HTERT RPE-1 (cell line): ENCODE results near the gene MCCD1.
"Not testable (repeated sequence)": the region's sequence is repeated elsewhere in the genome, so short reads cannot be mapped to it uniquely, and the experiment has no call there.

Experiments
- in situ Hi-C: fragments of 300-500 bp; cut with MboI; formaldehyde crosslinking; loops from 4 replicates; pipeline ENCODE4 v1.14.3; 2020; ENCODE audit warnings: low sequenced_read_pairs

Gene MCCD1

GRCh38 chr6:31528821-31529328, at the start of gene MCCD1:
TSS of gene MCCD1 (plus strand) at chr6:31528962. CDS start at chr6:31529015, 53 bp downstream.
- in situ Hi-C loops = no loop called here

GRCh38 chr6:31479151-31479932, 49.4 kb upstream of the MCCD1 start:
- in situ Hi-C loops = no loop called here

DNA sequence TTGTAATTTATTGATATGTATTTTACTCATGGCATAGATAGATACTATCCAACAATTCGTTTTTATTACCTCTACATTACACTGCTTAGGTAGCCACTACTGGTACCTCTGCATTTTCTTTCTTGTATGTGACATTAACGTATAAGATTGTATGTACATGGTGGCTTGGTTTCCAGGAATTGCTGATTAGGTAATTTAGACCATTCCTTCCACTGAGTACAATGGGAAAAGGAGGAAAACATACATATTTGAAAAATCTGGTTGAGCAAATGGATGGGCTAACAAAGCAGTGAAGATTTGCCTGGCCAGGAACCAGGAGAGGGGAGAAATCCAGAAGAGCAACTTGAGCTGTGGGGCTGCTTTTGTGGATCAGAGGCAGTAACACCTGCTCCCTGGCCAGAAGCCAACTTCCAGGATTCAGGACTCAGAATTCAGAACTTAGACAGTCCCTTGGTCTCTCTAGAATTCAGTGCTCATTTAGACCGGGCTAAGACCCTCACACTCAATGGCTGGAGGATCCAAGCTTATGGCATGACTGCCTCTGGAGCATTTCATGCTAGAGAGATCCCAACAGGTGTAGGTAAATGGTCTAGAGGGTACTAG, 48.7 kb upstream of the MCCD1 start:
- in situ Hi-C loops = no loop called here

- in situ Hi-C loops = no loop called here
Observed at GRCh38 chr6:31480574-31480973, 48.2 kb upstream of the MCCD1 start.

DNA sequence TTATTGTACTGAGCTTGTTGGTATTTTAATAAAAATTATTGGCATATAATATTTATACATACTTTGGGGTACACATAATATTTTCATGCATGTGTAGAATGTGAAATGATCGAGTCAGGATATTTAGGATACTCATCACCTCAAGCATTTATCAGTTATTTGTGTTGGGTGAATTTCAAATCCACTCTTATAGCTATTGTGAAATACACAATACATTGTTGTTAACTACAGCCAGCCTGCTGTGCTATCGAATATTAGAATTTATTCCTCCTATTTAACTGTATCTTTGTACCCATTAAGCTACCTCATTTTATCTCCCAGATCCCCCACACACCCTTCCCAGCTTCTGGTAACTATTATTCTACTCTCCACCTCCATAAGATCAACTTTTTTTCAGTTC, 45.4 kb upstream of the MCCD1 start:
- in situ Hi-C loops = no loop called here

- in situ Hi-C loops = no loop called here
Observed at GRCh38 chr6:31485055-31485454, 43.7 kb upstream of the MCCD1 start.

- in situ Hi-C loops = not testable (repeated sequence)
Observed at GRCh38 chr6:31486065-31486837, 42.5 kb upstream of the MCCD1 start.

DNA sequence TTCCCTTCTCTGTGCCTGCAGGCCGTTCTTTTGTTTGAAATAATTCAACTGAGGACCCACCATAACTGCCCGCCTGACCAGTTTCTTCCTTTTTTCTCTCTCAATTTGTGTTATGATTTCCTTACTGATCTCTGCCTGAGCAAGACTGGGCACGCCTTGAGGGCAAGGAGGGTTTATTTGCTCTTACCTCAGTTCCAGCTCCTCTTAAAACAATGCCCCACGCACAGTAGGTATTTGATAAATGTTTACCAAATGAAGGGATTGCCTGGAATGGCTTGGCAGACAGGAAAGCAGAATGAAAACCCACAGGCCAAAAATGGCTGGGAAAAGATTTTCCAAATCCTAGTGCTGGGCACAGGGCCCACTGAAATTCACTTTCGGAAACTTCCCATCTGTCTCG, 41.1 kb upstream of the MCCD1 start:
- in situ Hi-C loops = not testable (repeated sequence)

GRCh38 chr6:31489086-31489485, 39.7 kb upstream of the MCCD1 start:
- in situ Hi-C loops = no loop called here

DNA sequence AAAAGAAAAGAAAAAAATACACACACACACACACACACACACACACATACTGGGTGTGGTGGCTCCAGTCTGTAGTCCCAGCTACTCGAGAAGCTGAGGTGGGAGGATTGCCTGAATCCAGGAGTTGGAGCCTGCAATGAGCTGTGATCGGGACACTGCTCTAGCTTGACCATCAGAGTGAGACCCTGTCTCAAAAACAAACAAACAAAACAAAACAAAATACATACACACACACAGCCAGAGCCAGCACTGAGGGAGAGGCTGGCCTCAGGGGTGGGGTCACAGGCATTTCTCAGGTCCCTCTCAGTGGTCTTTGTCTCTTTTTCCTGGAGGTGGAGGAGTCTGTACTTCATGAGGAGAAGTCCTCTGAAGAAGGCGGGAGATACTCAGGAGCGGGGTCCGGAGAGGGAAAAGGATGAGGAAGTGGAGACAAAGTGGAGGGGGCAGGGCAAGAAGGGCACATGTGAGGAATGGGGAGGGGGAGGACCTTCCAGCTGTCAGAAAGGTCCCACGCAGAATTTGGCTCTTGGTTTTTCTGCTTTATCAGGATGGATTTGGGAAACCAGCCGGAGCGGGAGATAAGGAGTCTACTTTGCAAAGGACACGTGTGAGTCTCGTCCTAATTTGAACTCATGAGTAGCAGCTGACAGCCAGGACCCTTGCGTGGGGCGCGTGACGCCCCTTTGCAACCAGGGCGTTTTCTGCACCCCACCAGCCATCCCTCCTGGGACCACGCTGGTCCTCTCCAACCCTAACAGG, 38.5 kb upstream of the MCCD1 start:
- in situ Hi-C loops = no loop called here

- in situ Hi-C loops = not testable (repeated sequence)
Observed at GRCh38 chr6:31493550-31493874, 35.2 kb upstream of the MCCD1 start.

DNA sequence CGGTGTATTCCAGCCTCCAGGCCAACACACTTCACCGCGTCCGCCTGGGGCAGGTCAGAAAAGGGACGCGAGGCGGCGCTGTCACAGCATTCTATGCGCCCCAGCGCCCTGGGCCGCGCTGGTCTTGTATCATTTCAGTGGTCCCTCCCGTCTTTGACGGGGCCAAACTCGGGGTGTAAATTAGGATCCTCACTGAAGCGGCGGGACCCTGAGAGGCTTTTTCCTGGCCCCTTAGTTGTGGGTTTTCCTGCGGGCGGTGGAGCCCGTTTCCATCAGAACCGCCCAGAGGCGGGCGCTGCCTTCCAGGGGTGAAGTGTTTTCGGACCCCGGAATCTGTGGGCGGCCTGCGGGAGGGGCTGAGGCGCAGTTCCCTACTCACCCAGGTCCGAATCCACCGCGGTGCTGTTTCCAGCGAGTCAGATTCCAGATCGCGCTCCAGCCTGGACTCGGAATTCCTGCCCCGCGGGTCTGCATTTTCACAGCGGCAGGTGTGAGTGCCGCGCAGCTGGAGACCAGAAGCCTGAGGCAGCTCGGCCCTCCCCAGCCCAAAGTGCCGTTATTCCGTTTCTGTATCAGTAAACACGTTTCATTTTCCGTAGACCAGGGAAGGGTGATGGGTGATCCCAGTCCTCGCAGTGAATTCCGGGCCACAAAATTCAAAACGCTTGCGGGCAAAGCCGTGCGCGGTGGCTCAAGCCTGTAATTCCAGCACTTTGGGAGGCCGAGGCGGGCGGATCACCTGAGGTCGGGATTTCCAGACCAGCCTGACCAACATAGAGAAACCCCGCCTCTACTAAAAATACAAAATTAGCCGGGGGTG, 34.7 kb upstream of the MCCD1 start:
- in situ Hi-C loops = no loop called here

DNA sequence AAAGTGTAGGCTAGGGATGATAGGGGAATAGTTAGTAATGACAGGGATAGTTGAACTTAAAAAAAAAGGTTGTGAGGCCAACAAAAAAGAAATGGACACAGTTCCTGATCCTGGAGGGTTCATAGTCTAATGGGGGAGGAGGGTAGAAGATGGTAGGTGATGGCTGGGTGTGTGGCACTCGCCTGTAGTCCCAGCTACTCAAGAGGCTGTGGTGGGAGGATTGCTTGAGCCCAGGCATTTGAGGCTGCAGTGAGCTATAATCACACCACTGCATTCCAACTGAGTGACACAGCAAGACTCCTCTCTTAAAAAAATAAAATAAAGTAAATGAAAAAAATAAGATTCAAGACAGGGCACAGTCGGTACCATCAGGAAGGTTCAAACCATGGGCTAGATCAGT, 33.2 kb upstream of the MCCD1 start:
- in situ Hi-C loops = no loop called here

DNA sequence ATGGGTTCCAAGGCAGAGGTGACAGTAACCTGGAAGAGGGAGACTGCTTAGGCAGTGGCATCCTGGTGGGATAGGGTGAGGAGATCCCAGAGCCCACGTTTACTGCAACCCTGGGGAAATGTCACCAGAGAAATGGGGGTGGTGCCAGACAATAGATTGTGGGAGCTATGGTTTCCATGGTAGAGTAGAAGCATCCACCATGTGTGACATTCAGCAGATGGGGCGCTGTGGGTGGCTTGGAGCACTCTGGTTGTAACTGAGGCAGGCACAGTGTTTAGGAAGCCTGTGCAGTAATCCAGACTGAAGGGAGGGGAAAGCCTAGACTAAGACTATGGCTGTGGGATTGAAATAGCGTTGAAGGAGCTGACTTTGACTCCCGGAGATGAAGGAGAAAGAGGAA, 31.9 kb upstream of the MCCD1 start:
- in situ Hi-C loops = not testable (repeated sequence)

- in situ Hi-C loops = no loop called here
Observed at GRCh38 chr6:31497531-31498476, 31.0 kb upstream of the MCCD1 start, which contains the start of gene MICB. TSS of gene MICB (plus strand) at chr6:31498145. CDS start at chr6:31498194, 49 bp downstream.

DNA sequence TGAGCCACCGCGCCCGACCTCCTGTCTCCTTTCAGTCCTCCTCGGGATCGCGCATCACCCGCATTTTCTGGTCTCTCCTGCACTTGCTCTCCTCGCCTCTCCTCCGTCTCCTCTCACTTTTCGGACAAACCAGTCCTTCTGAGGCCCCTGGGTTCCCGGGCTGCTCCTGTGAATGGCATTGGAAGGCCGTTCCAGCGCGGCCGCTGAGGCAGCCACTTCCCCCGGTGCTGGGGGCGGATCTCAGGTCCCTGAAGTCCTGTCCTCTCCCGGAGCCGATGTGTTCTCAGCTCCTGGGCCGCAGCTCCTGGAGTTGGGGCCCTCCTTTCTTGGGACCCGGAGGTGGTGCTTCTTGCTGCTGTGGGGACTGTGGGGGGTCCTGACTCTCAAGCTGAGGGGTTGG, 30.0 kb upstream of the MCCD1 start:
- in situ Hi-C loops = no loop called here

DNA sequence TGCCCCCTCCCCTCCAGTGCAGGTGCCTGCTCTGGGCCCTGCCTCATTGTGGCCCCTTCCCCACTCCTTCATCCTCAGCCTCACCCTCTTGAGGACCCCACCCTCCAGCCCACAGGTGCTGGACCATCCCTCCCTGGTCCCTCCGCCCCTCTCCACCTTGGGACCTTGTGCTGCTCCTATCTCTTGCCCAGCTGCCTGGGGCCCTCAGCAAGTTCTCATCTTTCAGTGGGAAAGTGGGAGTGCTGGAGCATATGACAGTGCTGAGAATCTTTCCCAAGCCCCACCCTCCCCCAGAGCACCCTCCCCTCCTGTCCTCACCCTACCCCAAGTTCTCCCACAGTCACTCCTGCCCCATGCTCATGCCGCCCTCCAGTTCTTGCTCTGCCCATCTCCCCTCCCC, 29.1 kb upstream of the MCCD1 start:
- in situ Hi-C loops = not testable (repeated sequence)

DNA sequence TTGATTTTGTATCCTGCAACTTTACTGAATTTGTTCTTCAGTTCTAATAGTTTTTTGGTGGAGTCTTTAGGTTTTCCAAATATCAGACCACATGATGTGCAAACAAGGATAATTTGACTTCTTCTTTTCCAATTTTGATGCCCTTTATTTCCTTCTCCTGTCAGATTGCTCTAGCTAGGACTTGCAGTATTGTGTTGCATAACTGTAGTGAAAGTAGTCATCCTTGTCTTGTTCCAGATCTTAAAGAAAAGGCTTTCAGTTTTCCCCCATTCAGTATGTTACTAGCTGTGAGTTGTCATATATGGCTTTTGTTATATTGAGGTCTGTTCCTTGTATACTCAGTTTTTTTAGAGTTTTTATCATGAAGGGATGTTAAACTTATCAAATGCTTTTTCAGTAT, 26.2 kb upstream of the MCCD1 start:
- in situ Hi-C loops = no loop called here

DNA sequence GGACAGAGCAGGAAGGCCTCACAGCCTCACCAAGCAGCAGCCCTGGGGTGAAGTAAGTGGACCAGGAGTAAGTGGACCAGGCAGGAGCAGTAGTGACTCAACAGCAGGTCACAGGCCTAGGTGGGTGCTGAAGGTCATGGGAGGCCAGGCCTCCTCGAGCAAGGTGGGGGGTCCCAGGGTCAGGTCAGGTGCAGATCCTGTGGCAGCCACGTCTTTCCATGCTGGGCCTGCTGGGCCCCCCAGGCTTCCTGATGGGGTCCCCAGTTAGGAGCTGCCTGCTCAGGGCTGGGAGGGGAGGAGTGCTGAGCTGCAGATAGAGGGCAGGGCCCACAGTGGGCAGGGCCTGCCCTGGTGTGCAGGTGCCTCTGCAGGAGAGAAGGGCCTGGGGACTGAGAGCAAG, 19.7 kb upstream of the MCCD1 start:
- in situ Hi-C loops = not testable (repeated sequence)
